Measurements from ENCODE around the gene ARHGAP31. TPM values are rescaled to one million over a fixed set of nuclear protein-coding genes. Genes with fewer than 3 reads are reported as not detected.

The ARHGAP31 gene
- total and polyA plus RNA-seq, 10 of the 15 experiments (the other 5 are each of a cell fraction or from before 2014, with no cell fraction given), result 0.97 to 29.8 (median 10.3) TPM

DNA sequence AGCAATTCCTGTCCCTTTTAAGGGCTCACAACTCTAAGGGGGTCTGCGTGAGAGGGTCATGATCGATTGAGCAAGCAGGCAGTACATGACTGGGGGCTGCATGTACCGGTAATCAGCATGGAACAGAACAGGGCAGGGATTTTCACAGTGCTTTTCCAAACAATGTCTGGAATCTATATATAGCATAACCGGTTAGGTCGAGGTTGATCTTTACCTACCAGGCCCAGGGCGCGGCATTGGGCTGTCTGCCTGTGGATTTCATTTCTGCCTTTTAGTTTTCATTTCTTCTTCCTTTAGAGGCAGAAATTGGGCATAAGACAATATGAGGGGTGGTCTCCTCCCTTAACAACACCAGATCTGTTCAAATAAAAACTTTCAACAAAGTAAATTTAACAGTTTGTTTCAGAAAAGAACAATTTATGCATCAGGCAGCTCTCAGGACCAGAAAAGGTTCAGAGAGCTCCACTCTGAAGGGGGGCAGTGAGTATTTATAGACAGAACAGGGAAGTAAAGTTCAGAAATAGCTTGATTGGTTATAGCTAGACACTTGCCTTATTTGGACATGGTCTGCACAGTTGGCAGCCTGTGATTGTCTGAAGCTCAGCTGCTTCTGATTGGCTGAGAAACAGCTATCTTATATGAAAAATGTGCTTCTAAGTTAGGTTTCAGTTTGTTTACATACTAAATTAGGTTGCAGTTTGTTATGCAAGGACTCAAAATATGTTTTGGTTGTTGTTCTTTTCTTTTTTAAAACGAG lies 36.4 kb upstream of the ARHGAP31 start:
- ChIA-PET RAD21 (ENCODE audit: unreplicated experiment) (interaction anchor here (1.0 to 1.9 kb wide), 7 partner anchors 12 to 423 kb away, joined by 3 to 24 read pairs (median 5); partner anchors contain the start of genes ARHGAP31 and B4GALT4), POLR2A (interaction anchor here (0.6 to 1.8 kb wide), 4 partner anchors 17 to 837 kb away, joined by 3 to 7 read pairs (median 5); partner anchors contain the start of genes B4GALT4 and TMEM39A), SMC1A (ENCODE audit: uncharacterized antibody, unreplicated experiment) (interaction anchor here (0.7 to 2.6 kb wide), 11 partner anchors 9 to 270 kb away, joined by 3 to 16 read pairs (median 4); partner anchors contain the start of gene B4GALT4), CTCF (interaction anchor here (0.5 to 3.6 kb wide), 10 partner anchors 9 to 483 kb away, joined by 3 to 34 read pairs (median 4); partner anchors contain the start of gene B4GALT4)
- Histone ChIP-seq H3K4me1 (ENCODE audit: control insufficient read depth, insufficient read depth, low read length) (peaks cover 10% of the 10 kb centered on the region; the same call in 1 of the 2 replicates), H3K36me3 (ENCODE audit: control insufficient read depth in 2 of 2, insufficient read depth in 2 of 2, low read length in 1 of 2) (no peaks in the 10 kb centered on the region), H3K9ac (ENCODE audit: control insufficient read depth, insufficient read depth, low read length) (no peak overlapping the region), H3K9me3 (replicated peaks; ENCODE audit: control insufficient read depth, insufficient read depth, low read length) (peaks cover 2% of the 10 kb centered on the region; the same call in 1 of the 3 replicates), H4K20me1 (ENCODE audit: control insufficient read depth, insufficient read depth) (no peaks in the 10 kb centered on the region), H3K4me2 (ENCODE audit: control insufficient read depth, insufficient read depth) (no peak overlapping the region), H3K27ac (ENCODE audit: control insufficient read depth, insufficient read depth) (no peak overlapping the region), H3K4me3 (no peak overlapping the region), H3K27me3 (replicated peaks in 1 of 2; ENCODE audit: control insufficient read depth in 2 of 2, insufficient read depth in 2 of 2, low read length in 1 of 2) (no peaks in the 10 kb centered on the region), H3K79me2 (ENCODE audit: control insufficient read depth, insufficient read depth, low read length) (no peaks in the 10 kb centered on the region), H2AFZ (ENCODE audit: control insufficient read depth, low read depth, low read length) (peak overlapping the region; percentile 61)
- TF ChIP-seq RB1 (IDR thresholded peaks at IDR 0.05; ENCODE audit: borderline replicate concordance), result no peak
- TF ChIP-seq NR2C1 (IDR thresholded peaks at IDR 0.05), result no peak
- TF ChIP-seq, protein P1, sequence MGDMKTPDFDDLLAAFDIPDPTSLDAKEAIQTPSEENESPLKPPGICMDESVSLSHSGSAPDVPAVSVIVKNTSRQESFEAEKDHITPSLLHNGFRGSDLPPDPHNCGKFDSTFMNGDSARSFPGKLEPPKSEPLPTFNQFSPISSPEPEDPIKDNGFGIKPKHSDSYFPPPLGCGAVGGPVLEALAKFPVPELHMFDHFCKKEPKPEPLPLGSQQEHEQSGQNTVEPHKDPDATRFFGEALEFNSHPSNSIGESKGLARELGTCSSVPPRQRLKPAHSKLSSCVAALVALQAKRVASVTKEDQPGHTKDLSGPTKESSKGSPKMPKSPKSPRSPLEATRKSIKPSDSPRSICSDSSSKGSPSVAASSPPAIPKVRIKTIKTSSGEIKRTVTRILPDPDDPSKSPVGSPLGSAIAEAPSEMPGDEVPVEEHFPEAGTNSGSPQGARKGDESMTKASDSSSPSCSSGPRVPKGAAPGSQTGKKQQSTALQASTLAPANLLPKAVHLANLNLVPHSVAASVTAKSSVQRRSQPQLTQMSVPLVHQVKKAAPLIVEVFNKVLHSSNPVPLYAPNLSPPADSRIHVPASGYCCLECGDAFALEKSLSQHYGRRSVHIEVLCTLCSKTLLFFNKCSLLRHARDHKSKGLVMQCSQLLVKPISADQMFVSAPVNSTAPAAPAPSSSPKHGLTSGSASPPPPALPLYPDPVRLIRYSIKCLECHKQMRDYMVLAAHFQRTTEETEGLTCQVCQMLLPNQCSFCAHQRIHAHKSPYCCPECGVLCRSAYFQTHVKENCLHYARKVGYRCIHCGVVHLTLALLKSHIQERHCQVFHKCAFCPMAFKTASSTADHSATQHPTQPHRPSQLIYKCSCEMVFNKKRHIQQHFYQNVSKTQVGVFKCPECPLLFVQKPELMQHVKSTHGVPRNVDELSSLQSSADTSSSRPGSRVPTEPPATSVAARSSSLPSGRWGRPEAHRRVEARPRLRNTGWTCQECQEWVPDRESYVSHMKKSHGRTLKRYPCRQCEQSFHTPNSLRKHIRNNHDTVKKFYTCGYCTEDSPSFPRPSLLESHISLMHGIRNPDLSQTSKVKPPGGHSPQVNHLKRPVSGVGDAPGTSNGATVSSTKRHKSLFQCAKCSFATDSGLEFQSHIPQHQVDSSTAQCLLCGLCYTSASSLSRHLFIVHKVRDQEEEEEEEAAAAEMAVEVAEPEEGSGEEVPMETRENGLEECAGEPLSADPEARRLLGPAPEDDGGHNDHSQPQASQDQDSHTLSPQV (IDR thresholded peaks at IDR 0.05), result no peak
- TF ChIP-seq, protein P2, sequence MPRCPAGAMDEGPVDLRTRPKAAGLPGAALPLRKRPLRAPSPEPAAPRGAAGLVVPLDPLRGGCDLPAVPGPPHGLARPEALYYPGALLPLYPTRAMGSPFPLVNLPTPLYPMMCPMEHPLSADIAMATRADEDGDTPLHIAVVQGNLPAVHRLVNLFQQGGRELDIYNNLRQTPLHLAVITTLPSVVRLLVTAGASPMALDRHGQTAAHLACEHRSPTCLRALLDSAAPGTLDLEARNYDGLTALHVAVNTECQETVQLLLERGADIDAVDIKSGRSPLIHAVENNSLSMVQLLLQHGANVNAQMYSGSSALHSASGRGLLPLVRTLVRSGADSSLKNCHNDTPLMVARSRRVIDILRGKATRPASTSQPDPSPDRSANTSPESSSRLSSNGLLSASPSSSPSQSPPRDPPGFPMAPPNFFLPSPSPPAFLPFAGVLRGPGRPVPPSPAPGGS (IDR thresholded peaks at IDR 0.05; ENCODE audit: borderline replicate concordance, insufficient read depth, low read depth, low read length, poor library complexity, severe bottlenecking), result no peak
- TF ChIP-seq BMI1 (IDR thresholded peaks at IDR 0.05; ENCODE audit: borderline replicate concordance), result no peak
- no peak for TF ChIP-seq PAX8 (IDR thresholded peaks at IDR 0.05)
- peak; percentile 70 to 96; a peak in 3 of 4 replicates for TF ChIP-seq SRF (IDR thresholded peaks at IDR 0.05; ENCODE audit: low read depth in 2 of 2, low read length in 2 of 2)
- peak; percentile 60; the same call in 1 of the 2 replicates for TF ChIP-seq NFYB (IDR thresholded peaks at IDR 0.05; ENCODE audit: insufficient read depth, low read depth, low read length)
- FAIRE-seq, result no peak
- BruUV-seq (replicated peaks), result no TSS peak
- in situ Hi-C loops (cut with MboI) (no loop called here), intact Hi-C loops (cut with micrococcal nuclease; ENCODE audit: unreplicated experiment) (no loop called here)
- peak; percentile 92 for ATAC-seq
- DNase-seq (ENCODE audit: low read depth, low spot score), result no peak
- WGBS (ENCODE audit: insufficient coverage, insufficient replicate concordance, low lambda C conversion rate, missing lambda C conversion rate), result 74% methylated on average over 8 of the region's 8 CpGs
